ENCODE results near the gene ANKRD33.

Gene ANKRD33

DNA sequence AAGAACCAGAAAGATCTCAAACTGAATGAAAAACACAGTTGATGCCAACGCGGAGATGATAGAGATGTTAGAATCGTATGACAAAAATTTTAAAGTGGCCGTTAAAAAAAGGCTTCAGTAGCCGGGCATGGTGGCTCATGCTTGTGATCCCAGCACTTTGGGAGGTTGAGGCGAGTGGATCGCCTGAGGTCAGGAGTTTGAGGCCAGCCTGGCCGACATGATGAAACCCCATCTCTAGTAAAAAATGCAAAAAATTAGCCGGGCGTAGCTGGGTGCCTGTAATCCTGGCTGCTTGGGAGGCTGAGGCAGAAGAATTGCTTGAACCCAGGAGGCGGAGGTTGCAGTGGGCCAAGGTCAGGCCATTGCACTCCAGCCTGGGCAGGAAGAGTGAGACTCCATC lies 14.0 kb downstream of the ANKRD33 start:
- DNase-seq (ENCODE audit: low read depth in 2 of 2) = no peak

GRCh38 chr12:51904951-51905470 lies 17.1 kb downstream of the ANKRD33 start:
- no peak for DNase-seq (ENCODE audit: low read depth in 2 of 2)

DNA sequence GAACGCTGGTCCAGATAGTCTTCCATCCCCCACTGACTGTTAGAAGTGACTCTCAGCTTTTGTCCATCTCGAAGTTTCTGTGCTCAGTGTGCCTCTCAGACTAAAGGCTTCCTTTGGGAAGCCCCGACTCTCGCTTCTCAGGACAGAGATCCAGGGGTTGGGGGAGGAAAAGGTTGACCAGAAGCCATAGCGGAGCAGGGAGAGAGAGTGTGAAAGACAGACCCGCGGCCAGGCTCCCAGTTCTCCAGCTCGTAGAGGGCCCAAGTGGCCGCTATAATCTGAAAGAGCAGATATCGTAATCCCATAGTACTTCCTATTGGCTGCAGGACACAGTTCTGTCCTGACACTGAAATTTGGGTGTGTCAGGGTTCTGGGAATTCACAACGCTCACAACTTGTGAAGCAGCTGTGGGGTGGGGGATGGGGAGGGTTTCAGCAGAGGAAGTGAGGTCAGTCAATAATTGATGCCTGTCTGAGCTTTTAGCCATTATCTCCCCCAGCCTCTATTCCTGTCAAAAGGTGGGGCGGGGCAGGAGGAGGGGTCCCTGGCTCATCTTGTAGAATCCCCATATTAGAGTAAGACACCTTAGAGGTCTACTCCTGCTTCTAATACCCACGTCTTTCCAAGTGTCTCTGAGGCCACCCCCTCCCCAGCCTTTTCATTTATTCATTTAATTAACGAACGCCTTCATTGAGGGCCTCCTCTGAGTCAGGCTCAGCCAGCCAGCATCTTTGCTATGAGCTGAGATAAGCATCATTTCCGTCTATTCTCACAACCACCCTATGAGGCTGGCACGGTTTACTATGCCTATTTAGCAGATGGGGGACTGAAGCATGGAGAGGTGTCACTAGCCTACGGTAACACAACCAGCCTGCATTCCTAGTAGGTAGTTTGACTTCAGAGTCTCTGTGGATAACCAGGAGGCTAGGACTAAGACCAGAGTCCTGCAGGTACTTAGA lies 17.8 kb downstream of the ANKRD33 start:
- no peak for DNase-seq (ENCODE audit: low read depth in 2 of 2)

- no peak for DNase-seq (ENCODE audit: low read depth in 2 of 2)
These were observed 18.7 kb downstream of the ANKRD33 start for GRCh38 chr12:51906430-51907082.

DNA sequence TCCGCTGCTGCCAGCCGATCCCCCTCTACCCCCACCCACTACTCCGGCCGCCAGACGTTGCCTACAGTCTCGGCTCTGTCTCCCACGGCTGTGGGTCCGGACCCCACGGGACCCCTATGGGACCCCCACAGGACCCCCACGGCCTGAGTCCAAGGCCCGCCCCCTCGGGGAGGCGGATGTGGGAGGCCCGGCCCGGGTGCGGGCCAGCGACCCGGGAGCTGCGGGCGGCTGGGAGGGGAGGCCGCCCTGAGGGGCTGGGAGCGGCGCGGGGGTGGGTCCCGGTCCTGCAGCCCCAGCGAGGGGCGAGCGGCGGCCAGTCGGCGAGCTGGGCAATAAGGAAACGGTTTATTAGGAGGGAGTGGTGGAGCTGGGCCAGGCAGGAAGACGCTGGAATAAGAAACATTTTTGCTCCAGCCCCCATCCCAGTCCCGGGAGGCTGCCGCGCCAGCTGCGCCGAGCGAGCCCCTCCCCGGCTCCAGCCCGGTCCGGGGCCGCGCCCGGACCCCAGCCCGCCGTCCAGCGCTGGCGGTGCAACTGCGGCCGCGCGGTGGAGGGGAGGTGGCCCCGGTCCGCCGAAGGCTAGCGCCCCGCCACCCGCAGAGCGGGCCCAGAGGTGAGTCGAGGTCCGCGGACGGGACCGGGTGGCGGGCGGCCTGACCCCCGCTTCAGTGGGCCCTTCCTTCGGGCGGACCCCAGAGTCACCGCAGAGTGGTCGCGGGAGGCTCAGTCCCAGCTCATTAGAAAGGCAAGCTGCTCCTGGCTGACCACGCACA lies 19.4 kb downstream of the ANKRD33 start, which contains the start of gene ACVRL1:
ACVRL1 (plus strand) TSS at position 422 of the 773 bp plus-strand sequence. CDS start 4,971 bp downstream, outside the sequence.
- no peak for DNase-seq (ENCODE audit: low read depth in 2 of 2)

- no peak for DNase-seq (ENCODE audit: low read depth in 2 of 2)
These were observed 20.0 kb downstream of the ANKRD33 start for GRCh38 chr12:51907856-51908425.

DNA sequence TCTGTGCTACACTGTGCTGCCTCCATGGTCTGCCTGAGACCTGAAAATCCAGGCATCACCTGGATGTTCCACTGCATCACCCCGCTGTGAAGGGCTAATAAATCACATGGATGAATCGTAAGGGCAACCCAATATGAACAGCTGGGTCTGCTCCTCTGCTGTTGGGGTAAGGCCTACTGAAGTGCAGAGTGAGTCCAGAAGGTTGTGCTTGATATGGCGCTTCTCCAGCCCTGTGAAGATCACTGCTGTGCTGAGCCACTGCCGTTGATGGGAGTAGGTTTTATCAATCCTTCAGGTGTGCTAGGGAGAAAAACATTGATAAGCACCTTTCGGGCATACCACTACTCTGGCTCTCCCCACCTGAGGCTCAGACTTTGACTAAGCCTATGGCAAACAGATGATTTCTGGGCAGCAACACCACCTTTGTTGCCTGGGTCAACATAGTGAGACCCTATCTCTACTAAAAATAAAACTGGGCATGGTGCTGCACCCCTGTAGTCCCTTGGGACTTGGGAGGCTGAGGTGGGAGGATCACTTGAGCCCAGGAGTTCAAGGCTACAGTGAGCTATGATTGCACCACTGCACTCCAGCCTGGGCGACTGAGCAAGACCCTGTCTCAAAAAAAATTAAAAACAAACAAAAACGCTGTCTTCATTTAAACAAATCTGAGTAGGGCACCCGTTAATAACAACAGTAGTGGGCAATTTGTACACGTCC lies 21.1 kb downstream of the ANKRD33 start:
- DNase-seq (ENCODE audit: low read depth in 2 of 2) = no peak

DNA sequence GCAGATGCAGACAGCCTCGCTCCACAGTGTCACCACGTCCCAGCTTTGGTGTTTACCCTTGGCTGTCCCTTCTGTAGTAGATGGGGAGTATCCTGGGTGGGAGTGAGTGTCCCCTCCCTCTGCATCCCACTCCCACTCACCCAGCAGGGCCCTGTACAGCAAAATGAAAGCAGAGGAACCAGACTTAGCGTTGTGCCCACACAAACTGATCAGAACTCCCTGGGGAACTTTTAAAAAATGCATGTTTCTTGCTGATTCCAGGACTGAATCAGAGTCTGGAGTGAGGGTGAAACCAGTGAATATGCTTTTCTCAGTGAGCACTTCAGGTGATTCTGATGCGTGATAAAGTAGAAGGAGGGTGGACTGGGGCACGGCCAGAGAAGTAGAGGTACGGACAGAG lies 22.3 kb downstream of the ANKRD33 start:
- no peak for DNase-seq (ENCODE audit: low read depth in 2 of 2)

- no peak for DNase-seq (ENCODE audit: low read depth in 2 of 2)
These were observed 22.8 kb downstream of the ANKRD33 start for GRCh38 chr12:51910691-51911090.

GRCh38 chr12:51911307-51911706 lies 23.4 kb downstream of the ANKRD33 start:
- DNase-seq (ENCODE audit: low read depth in 2 of 2) = no peak

- DNase-seq (ENCODE audit: low read depth in 2 of 2) = no peak
These were observed 24.1 kb downstream of the ANKRD33 start for GRCh38 chr12:51911788-51912711.

GRCh38 chr12:51913071-51914033 lies 25.4 kb downstream of the ANKRD33 start:
- no peak for DNase-seq (ENCODE audit: low read depth in 2 of 2)

DNA sequence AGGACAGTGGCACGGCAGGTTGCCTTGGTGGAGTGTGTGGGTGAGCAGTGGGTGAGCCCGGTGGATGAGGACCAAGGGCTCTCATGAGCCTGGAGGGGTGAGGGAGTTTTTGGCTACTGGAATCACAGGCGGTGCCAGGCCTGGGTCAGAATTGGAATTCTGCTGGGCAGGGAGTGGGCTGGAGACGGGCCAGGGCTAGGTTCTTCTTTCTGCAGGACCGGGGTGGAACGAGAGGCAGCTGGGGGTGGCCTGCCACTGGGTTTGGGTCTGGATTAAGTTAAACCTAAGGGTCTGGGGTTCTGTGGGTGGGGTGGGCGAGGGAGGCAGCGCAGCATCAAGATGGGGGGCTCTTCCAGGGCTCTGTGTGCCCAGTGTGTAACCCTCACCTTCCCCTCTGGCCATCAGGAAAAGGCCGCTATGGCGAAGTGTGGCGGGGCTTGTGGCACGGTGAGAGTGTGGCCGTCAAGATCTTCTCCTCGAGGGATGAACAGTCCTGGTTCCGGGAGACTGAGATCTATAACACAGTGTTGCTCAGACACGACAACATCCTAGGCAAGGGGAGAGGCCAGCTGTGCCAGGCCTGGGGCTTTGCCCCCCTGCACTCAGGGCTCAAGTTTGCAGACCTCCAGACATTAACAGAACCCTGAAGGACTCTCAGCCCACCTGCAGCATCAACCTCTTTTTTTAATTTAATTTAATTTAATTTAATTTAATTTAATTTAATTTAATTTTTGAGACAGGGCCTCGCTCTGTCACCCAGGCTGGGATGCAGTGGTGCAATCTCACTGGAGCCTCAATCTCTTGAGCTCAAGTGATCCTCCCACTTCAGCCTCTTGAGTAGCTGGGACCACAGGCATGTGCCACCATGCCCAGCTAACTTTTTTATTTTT lies 26.4 kb downstream of the ANKRD33 start:
- no peak for DNase-seq (ENCODE audit: low read depth in 2 of 2)

GRCh38 chr12:51915003-51915625 lies 27.2 kb downstream of the ANKRD33 start:
- no peak for DNase-seq (ENCODE audit: low read depth in 2 of 2)

GRCh38 chr12:51915951-51916350 lies 28.0 kb downstream of the ANKRD33 start:
- DNase-seq (ENCODE audit: low read depth in 2 of 2) = no peak

DNA sequence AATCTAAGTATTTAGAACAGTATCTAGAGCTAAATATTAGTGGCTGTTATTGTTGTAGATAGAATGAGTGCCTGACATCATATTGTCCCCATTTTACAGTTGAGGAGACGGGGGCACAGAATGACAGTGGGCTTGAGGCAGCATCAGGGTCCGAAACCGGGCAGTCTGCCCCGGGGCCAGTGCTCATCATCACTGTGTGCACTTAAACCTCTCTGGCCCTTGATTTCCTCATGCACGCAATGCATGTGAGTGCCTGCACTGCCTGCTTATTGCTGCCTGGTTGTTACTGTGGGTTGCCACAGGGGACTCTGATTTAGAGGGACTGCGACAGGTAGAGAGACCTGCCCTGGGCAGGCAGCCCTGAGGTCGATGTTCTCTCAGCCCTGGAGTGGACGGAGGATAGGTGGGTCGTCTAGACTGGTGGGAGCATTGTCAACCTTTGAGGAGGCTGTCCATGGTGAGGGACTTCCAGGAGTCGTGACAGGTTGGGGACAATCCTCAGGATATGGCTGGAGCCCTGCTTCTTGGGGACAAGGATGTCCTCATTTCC lies 29.2 kb downstream of the ANKRD33 start:
- no peak for DNase-seq (ENCODE audit: low read depth in 2 of 2)
